HFFc6 (cell line): ENCODE results near the gene CSNK2B. TPM values are rescaled to one million over a fixed set of nuclear protein-coding genes. Genes with fewer than 3 reads are reported as not detected.

Experiments used
- DNase-seq: peaks from one replicate; pipeline ENCODE4 v3.0.0-alpha.2; 2018
- H3K27ac Mint-ChIP-seq: 2 replicates; pipeline ENCODE4 v1.8.0; 2020; ENCODE audit warnings: mild to moderate bottlenecking, mixed read lengths
- H3K27me3 Mint-ChIP-seq: 2 replicates; pipeline ENCODE4 v1.8.0; 2021; ENCODE audit warnings: mild to moderate bottlenecking, moderate library complexity, mixed read lengths; ENCODE audit not compliant: insufficient read depth
- H3K36me3 Mint-ChIP-seq: 2 replicates; pipeline ENCODE4 v1.8.0; 2021; ENCODE audit warnings: low read depth, mixed read lengths
- H3K4me1 Mint-ChIP-seq: 2 replicates; pipeline ENCODE4 v1.8.0; 2020; ENCODE audit warnings: low read depth, mixed read lengths
- H3K4me3 Mint-ChIP-seq: 2 replicates; pipeline ENCODE4 v1.8.0; 2020; ENCODE audit warnings: mild to moderate bottlenecking, moderate library complexity, mixed read lengths
- H3K9me3 Mint-ChIP-seq: 2 replicates; pipeline ENCODE4 v1.8.0; 2020; ENCODE audit warnings: mild to moderate bottlenecking, mixed read lengths
- total RNA-seq, 6 experiments: library from RNA; stranded (reverse); fragmentation: NEBNext Ultra II Directional; extraction: Animal tissue kit (Norgen Biotek cat#: 25700); gene quantifications; 2 replicates in 1 of 6; 3 replicates in 5 of 6; pipeline ENCODE4 v1.2.3, GENCODE V29; 2021
- TF ChIP-seq, protein P1 (sequence below): fragments of 200-600 bp; sonication (generic); IDR thresholded peaks from 2 replicates; pipeline ENCODE4 v1.5.0; 2021; ENCODE audit warnings: antibody characterized with exemption, mild to moderate bottlenecking

CSNK2B gene
- total RNA-seq, 6 experiments from 2014 or later, result 200 to 255 (median 225) TPM

DNA sequence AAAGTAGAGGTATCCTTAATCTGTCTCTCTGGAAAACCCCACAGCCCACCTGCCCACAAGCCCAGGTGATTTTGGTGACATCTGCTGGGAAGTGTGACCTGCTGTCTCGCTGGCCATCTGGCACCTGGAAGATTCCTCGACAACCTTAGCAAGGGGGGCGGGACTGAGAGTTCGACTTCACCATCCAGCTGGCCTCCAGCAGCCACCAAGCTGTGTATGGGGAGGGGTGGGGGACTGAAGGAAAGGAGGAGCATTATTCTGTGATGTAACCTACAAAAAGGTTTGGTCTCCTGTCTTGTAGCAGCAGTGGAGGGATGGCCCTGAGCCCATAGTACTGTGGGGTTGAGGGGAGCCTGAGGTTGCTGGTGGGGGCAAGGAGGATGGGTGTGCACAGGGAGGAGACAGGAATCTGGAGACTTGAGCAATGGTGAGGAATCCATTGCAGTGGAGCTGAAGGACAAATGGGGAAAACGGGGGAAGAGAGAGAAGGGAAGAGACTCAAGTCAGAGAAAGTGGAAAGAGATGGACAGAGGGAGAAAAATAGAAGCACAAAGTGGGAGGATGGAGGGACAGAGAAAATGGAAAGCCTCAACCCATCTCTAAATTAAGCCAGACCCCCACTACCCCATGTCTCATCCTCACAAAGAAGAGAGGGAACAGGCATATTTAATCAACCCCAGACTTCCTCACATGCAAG, 44.8 kb downstream of the CSNK2B start:
- H3K4me1 Mint-ChIP-seq, result no peaks in the 10 kb centered on the region
- no peak for DNase-seq
- TF ChIP-seq, protein P1, sequence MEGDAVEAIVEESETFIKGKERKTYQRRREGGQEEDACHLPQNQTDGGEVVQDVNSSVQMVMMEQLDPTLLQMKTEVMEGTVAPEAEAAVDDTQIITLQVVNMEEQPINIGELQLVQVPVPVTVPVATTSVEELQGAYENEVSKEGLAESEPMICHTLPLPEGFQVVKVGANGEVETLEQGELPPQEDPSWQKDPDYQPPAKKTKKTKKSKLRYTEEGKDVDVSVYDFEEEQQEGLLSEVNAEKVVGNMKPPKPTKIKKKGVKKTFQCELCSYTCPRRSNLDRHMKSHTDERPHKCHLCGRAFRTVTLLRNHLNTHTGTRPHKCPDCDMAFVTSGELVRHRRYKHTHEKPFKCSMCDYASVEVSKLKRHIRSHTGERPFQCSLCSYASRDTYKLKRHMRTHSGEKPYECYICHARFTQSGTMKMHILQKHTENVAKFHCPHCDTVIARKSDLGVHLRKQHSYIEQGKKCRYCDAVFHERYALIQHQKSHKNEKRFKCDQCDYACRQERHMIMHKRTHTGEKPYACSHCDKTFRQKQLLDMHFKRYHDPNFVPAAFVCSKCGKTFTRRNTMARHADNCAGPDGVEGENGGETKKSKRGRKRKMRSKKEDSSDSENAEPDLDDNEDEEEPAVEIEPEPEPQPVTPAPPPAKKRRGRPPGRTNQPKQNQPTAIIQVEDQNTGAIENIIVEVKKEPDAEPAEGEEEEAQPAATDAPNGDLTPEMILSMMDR, result no peak
- no peak overlapping the region for H3K27ac Mint-ChIP-seq
- H3K27me3 Mint-ChIP-seq, result peaks cover 28% of the 10 kb centered on the region
- H3K36me3 Mint-ChIP-seq, result no peaks in the 10 kb centered on the region
- H3K4me3 Mint-ChIP-seq, result no peak overlapping the region
- no peaks in the 10 kb centered on the region for H3K9me3 Mint-ChIP-seq

DNA sequence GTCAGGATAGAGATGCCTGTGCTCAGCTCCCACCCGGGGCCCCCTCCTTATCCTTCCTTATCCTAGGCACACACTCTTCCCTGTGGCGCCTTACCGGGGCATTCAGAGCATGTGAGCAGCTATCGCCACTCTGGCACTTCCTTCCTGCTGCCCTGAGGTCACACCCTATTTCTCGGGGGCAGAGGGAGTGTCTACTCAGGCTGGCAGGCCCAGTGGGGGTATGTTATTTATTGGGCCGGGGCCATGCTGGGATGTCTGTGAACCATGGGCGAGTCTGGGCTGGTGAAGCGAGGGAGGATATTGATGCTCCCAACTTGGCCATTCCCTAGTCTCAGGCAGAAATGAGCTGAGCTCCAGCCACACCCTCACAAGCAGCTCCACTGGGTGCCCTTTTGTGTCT, 45.4 kb downstream of the CSNK2B start:
- Mint-ChIP-seq H3K27ac (no peak overlapping the region), H3K4me1 (no peaks in the 10 kb centered on the region), H3K27me3 (peaks cover 28% of the 10 kb centered on the region), H3K4me3 (no peak overlapping the region), H3K36me3 (no peaks in the 10 kb centered on the region), H3K9me3 (no peaks in the 10 kb centered on the region)
- no peak for DNase-seq
- TF ChIP-seq, protein P1, result no peak

DNA sequence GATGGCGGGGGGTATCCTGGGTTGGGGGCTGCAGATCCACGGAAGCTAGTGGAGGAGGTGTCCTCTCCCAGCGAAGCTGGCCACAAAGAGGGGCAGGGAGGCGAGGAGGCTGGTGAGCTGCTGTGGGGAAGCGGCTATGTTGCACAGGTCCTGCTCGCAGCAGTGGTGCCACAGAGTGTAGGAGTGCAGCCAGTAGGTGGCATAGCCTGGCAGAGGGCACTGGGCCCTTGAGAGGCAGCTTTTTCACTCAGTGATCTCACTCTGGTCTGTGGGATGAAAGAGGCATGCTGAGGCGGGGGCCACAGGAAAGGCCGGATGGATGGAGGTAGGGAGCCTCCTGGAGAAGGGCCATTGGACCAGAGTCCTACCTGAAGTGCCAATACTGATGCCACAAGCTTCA, 46.4 kb downstream of the CSNK2B start:
- Mint-ChIP-seq H3K36me3 (no peaks in the 10 kb centered on the region), H3K27me3 (peaks cover 28% of the 10 kb centered on the region), H3K4me3 (no peak overlapping the region), H3K9me3 (no peaks in the 10 kb centered on the region), H3K27ac (no peak overlapping the region), H3K4me1 (no peaks in the 10 kb centered on the region)
- no peak for DNase-seq
- TF ChIP-seq, protein P1, result peak; percentile 43; the same call in 1 of the 2 replicates

DNA sequence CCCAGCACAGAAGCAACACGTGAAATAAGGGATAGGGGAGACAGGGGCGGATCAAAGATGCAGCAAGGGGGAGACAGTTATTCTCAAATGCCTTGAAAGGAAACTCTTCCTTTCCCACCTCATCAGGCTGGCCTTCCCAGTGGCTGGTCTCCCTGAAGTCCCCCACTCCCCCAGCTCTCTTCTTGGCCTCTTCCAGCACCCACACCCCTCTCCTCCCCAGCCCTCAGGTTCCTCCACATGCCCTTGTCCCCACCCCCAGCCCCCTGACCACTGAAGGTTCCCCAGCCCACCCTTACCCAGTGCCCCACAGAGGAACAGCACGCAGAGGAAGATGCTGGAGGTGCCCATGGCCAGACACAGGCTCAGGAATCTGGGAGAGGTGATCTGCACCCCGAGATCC, 47.6 kb downstream of the CSNK2B start:
- DNase-seq, result no peak
- Mint-ChIP-seq H3K27me3 (peaks cover 25% of the 10 kb centered on the region), H3K36me3 (no peaks in the 10 kb centered on the region), H3K27ac (no peak overlapping the region), H3K9me3 (no peaks in the 10 kb centered on the region), H3K4me3 (no peak overlapping the region), H3K4me1 (no peaks in the 10 kb centered on the region)
- TF ChIP-seq, protein P1, result no peak

DNA sequence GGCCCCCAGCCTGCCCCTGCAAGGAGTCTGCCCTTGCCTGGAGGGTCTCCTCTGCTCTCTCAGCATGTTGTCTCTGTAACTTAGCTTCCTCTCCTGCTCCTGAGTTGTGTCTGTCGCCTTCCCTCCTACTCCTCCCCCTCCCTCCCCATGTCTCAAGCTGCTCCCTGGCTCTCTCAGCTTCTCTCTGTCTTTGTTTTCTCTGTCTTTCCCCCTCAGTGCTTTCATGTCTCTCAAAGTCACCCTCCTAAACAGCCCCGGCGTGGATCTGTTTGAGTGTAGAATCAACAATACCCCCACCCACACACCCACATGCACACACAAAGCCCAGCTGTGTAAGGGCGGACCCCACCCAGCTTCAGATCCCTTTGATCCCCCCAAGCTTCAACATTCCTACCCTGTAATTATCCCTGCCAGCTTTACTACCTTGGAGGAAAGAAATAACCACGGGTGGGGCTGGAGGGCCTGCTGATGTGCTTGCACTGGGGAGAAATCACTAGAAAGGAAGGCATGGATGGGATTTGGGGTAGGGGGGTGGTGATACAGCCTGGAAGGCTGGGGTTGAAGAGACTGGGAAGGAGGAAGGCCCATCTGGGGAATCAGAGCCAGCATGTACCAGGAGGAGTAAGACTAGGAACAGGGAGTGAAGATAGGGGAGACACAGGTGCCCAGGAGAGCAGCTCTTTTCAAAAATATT, 48.3 kb downstream of the CSNK2B start:
- no peak for DNase-seq
- no peaks in the 10 kb centered on the region for H3K9me3 Mint-ChIP-seq
- no peak overlapping the region for H3K27ac Mint-ChIP-seq
- peaks cover 23% of the 10 kb centered on the region for H3K27me3 Mint-ChIP-seq
- TF ChIP-seq, protein P1, result no peak
- H3K4me3 Mint-ChIP-seq, result no peak overlapping the region
- H3K36me3 Mint-ChIP-seq, result no peaks in the 10 kb centered on the region
- H3K4me1 Mint-ChIP-seq, result no peaks in the 10 kb centered on the region
